ENCODE results near the gene KHK.

- no peak for TF ChIP-seq CTCF (optimal IDR thresholded peaks at IDR 0.05 in 1 of 3, IDR thresholded peaks at IDR 0.05 in 1 of 3, conservative IDR thresholded peaks at IDR 0.05 in 1 of 3; ENCODE audit: extremely low read depth in 1 of 3, insufficient read depth in 2 of 3, low read length in 3 of 3)
- no peak for TF ChIP-seq EZH2 (IDR thresholded peaks at IDR 0.05; ENCODE audit: low read length)
Measured at GRCh38 chr2:27039426-27039825, 47.1 kb upstream of the KHK start.

Measured in keratinocyte (primary cell).